ACHN (cell line): ENCODE measurements around the gene SLC17A8.
A peak's percentile ranks its signal among the peaks of the same experiment; 100 is the strongest.

Source experiments
- DNase-seq: peaks from one replicate; pipeline ENCODE4 v3.0.0-alpha.2; 2015
- in situ Hi-C: cut with HindIII; loops from 2 replicates; pipeline ENCODE4 v1.10.0; 2017; ENCODE audit warnings: low sequenced_read_pairs, low pct_ligation_motif_present, low pct_unique_long_range_greater_than_20kb

The SLC17A8 gene

GRCh38 chr12:100360450-100360849 lies 3.6 kb downstream of the SLC17A8 start:
- no peak for DNase-seq

GRCh38 chr12:100364324-100364723 lies 7.5 kb downstream of the SLC17A8 start:
- in situ Hi-C loops, result loop anchor here (25.0 kb wide), 1 partner anchor 173 kb away; no protein-coding TSS in a partner anchor
- DNase-seq, result no peak

More at GRCh38 chr12:100360450-100360849, 3.6 kb downstream of the SLC17A8 start:
- in situ Hi-C loops, result loop anchor here (25.0 kb wide), 1 partner anchor 177 kb away; no protein-coding TSS in a partner anchor

DNA sequence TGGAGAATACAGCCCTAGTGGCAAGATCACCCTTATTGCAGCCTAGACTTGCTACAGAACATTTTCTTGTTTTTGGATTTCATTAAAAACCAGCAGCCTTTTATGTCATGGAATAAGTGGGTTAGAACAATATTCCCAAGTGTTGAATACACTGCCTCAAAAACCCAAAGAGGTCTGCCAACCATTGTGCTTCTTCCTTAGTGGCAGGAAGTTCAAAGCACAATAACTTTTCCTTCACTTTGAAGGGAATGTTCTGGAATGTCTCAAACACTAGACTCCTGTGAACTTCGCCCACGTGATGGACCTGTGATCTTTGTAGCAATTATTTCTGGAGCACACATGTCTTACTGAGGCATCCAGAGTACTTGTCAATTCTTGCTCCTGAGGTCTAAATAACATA lies 8.5 kb downstream of the SLC17A8 start:
- DNase-seq, result no peak
- in situ Hi-C loops, result loop anchor here (25.0 kb wide), 1 partner anchor 172 kb away; no protein-coding TSS in a partner anchor

DNA sequence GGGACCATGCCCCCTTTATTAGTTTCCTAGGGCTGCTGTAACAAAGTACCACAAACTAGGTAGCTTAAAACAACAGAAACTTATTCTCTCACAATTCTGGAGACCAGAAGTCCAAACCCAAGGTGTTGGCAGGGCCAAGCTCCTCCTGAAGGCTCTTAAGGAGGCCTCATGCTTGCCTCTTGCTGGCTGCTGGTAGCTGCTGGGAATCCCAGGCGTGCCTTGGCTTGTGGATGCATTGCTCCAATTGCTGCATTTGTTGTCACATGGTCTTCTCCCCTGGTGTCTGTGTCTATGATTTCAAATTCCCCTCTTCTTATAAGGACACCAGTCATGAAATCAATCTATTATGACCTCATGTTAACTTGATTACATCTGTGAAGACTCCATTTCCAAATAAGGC lies 11.2 kb downstream of the SLC17A8 start:
- in situ Hi-C loops, result loop anchor here (25.0 kb wide), 1 partner anchor 169 kb away; no protein-coding TSS in a partner anchor
- no peak for DNase-seq

GRCh38 chr12:100371146-100371545 lies 14.3 kb downstream of the SLC17A8 start:
- in situ Hi-C loops, result loop anchor here (25.0 kb wide), 1 partner anchor 166 kb away; no protein-coding TSS in a partner anchor
- no peak for DNase-seq

DNA sequence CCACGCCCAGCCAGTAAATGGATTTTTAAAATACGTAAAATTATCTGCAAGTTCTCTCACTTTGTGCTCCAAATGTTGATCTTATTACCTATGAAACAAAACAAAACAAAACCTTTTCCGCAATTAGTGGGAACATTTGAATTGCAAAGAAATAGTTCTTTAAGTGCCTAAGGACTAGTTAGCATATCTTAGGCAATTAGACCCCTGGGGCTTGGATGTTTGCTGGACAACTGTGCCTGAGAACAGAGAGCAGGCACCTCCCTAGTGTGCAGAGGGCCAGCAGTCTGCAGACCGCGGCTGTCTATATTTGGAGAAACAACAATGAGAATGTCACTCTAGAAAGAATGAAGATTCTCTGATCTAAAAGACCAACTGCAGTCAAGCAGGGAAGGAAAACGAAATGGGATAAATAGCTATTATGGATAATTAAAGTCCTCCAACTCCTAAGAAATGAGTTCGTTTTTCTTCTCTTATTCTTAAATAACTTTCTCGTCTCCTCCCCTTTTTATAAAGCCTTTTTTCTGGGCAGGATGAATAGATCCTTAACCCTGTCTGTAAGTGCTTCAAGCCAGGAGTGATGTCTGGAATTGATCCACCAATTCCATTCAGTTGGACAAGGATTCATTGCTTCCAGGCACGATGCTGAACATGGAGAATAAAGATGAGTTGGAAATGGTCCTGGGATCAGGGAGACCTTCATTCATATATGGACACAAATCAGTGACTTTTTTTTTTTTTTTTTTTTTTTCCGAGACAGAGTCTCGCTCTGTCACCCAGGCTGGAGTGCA lies 16.2 kb downstream of the SLC17A8 start:
- in situ Hi-C loops, result loop anchor here (25.0 kb wide), 1 partner anchor 164 kb away; no protein-coding TSS in a partner anchor
- no peak for DNase-seq

- DNase-seq, result no peak
- in situ Hi-C loops, result no loop called here
Observed at GRCh38 chr12:100375038-100375735, 18.3 kb downstream of the SLC17A8 start.

- in situ Hi-C loops, result no loop called here
- DNase-seq, result no peak
Observed at GRCh38 chr12:100376161-100376560, 19.3 kb downstream of the SLC17A8 start.

GRCh38 chr12:100381379-100381778 lies 24.5 kb downstream of the SLC17A8 start:
- in situ Hi-C loops, result no loop called here
- no peak for DNase-seq

DNA sequence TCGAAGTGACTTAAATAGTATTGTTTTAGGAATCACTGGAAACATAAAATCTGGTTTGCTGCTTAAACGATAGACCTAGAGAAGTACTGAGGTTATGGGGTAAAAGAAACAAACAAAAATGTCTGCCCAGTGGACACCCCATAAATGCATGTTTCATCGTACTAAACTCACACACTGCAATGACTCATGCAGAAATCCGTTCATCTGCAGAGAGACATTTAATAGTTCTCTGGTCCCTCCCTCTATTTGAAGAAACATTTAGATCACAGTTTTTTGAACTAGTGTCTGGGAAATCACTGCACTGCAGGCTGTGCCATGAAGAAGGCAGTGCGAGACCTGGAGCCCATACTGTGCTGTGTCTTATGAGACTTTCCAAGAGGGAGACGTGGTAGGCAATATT lies 25.5 kb downstream of the SLC17A8 start:
- in situ Hi-C loops, result no loop called here

GRCh38 chr12:100383586-100384558 lies 27.0 kb downstream of the SLC17A8 start:
- in situ Hi-C loops, result no loop called here
- no peak for DNase-seq

More for the DNA sequence above, 25.5 kb downstream of the SLC17A8 start:
- no peak for DNase-seq

- no peak for DNase-seq
- in situ Hi-C loops, result no loop called here
Observed at GRCh38 chr12:100384559-100384935, 27.7 kb downstream of the SLC17A8 start.

- DNase-seq, result no peak
- in situ Hi-C loops, result no loop called here
Observed at GRCh38 chr12:100388382-100388781, 31.5 kb downstream of the SLC17A8 start.

GRCh38 chr12:100391856-100392255 lies 35.0 kb downstream of the SLC17A8 start:
- DNase-seq, result peak; percentile 70

DNA sequence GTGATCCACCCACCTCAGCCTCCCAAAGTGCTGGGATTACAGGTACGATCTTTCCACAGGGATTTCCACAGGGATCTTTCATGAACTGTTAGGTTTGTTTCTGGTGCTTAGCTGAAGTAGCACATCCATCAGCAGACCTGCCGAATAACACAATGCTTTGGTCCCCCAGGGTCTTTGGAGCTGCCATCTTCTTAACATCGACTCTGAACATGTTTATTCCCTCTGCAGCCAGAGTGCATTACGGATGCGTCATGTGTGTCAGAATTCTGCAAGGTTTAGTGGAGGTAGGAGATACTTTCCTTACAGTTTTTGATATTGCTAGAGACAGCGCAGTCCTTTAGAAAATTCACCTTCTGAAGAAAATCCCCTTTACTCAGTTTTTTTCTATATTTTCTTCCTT lies 36.3 kb downstream of the SLC17A8 start:
- in situ Hi-C loops, result no loop called here
- DNase-seq, result no peak

More at GRCh38 chr12:100391856-100392255, 35.0 kb downstream of the SLC17A8 start:
- in situ Hi-C loops, result no loop called here

GRCh38 chr12:100395811-100396210 lies 38.9 kb downstream of the SLC17A8 start:
- no peak for DNase-seq
- in situ Hi-C loops, result no loop called here

GRCh38 chr12:100398307-100398706 lies 41.4 kb downstream of the SLC17A8 start:
- no peak for DNase-seq
- in situ Hi-C loops, result no loop called here

DNA sequence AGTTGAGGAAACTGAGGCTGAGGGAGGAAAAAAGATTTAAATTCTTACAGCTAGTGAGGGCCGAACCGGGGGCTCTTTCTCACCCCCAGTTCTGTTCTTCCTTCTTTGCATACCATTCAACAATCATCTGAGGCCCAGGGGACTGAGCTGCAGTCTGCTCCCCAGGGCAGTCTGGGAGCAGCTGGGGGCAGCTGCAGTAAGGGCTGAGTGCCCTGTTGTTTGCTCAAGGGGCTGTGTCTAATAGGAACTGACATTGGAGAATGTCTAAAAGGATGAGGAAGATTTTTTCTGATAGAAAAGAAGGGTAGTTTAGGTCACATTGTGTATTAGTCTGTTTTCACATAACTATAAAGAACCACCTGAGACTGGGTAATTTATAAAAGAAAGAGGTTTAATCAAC lies 42.2 kb downstream of the SLC17A8 start:
- no peak for DNase-seq
- in situ Hi-C loops, result no loop called here
